Endothelial cell (in vitro differentiated cells): ENCODE data around the gene UBXN11. TPM values are rescaled to one million over a fixed set of nuclear protein-coding genes. Genes with fewer than 3 reads are reported as not detected.

Experiments used
- DNase-seq: peaks from one replicate; pipeline ENCODE4 v3.0.0; 2021; ENCODE audit warnings: low spot score
- H3K27ac Mint-ChIP-seq: one replicate; pipeline ENCODE4 v1.8.0; 2021; ENCODE audit warnings: mixed read lengths, inconsistent platforms; ENCODE audit not compliant: unreplicated experiment
- H3K27me3 Mint-ChIP-seq: one replicate; pipeline ENCODE4 v1.8.0; 2021; ENCODE audit warnings: mild to moderate bottlenecking, moderate library complexity, mixed read lengths, inconsistent platforms; ENCODE audit not compliant: unreplicated experiment
- H3K36me3 Mint-ChIP-seq: one replicate; pipeline ENCODE4 v1.8.0; 2021; ENCODE audit warnings: mild to moderate bottlenecking, low read depth, mixed read lengths, inconsistent platforms; ENCODE audit not compliant: unreplicated experiment
- H3K4me1 Mint-ChIP-seq: one replicate; pipeline ENCODE4 v1.8.0; 2021; ENCODE audit warnings: mild to moderate bottlenecking, mixed read lengths, inconsistent platforms; ENCODE audit not compliant: unreplicated experiment
- H3K4me3 Mint-ChIP-seq: one replicate; pipeline ENCODE4 v1.8.0; 2021; ENCODE audit warnings: mild to moderate bottlenecking, mixed read lengths, inconsistent platforms; ENCODE audit not compliant: unreplicated experiment
- H3K9me3 Mint-ChIP-seq: one replicate; pipeline ENCODE4 v1.8.0; 2021; ENCODE audit warnings: mixed read lengths, inconsistent platforms; ENCODE audit not compliant: unreplicated experiment
- CTCF ChIP-seq: fragments of 200-600 bp; sonication (generic); IDR thresholded peaks from one replicate; pipeline ENCODE4 v1.5.0; 2021; ENCODE audit warnings: antibody characterized with exemption; ENCODE audit not compliant: unreplicated experiment
- total RNA-seq: library from RNA; stranded (reverse); fragmentation: NEBNext Ultra II Directional; extraction: Animal tissue kit (Norgen Biotek cat#: 25700); gene quantifications from one replicate; pipeline ENCODE4 v1.2.1, GENCODE V29; 2021; ENCODE audit not compliant: unreplicated experiment

The UBXN11 gene
- total RNA-seq, 1 donor from 2014 or later: 16.0 TPM

DNA sequence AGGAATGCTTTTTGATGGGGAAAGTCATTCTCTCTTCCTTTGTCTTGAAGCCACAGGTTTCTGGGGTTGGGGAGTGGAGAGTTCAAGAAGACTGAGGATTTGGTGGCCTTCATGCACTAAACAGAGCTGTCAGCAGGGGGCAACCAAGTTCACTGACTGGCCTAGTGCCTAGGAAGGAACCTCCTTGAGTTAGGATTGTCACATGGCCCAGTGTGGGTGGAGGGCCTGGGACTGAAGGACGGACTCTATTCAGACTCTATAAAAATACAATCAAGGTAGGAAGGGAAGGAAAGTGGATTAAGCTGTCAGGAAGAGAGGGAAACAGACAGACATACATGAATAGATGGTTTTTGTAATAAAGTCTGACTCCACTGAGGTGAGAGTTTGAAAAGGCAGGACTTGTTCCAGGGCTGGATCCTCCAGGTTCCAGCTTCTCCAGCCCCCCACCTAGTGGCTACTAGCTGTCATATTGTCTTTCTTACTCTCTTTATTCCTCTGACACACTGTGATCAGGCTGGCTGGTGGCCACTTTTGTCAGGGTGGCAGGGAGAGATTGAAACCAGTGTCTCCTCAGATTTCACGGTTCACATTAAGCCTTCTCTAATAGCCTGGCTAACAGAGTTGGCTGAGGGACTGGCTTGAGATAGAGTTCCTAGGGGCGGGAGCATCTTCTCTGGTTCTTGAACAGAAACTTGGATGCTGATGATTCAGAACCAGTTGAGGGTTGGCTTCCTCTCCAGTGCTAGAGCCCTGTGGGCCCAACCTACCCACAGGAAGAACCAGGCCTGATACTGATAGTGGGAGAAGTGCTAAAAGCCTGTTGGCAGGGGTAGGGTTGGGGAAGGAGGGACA lies 30.6 kb downstream of the UBXN11 start:
- Mint-ChIP-seq H3K27ac (peak overlapping the region; percentile 27), H3K27me3 (peaks cover 3% of the 10 kb centered on the region), H3K4me1 (peaks cover 19% of the 10 kb centered on the region), H3K4me3 (peak overlapping the region; percentile 21), H3K36me3 (peaks cover 15% of the 10 kb centered on the region), H3K9me3 (no peaks in the 10 kb centered on the region)
- TF ChIP-seq CTCF: peak; percentile 90
- DNase-seq: peak; percentile 85

- H3K4me1 Mint-ChIP-seq: peaks cover 17% of the 10 kb centered on the region
- peaks cover 15% of the 10 kb centered on the region for H3K36me3 Mint-ChIP-seq
- TF ChIP-seq CTCF: no peak
- no peak overlapping the region for H3K27ac Mint-ChIP-seq
- peaks cover 3% of the 10 kb centered on the region for H3K27me3 Mint-ChIP-seq
- DNase-seq: no peak
- no peak overlapping the region for H3K4me3 Mint-ChIP-seq
- H3K9me3 Mint-ChIP-seq: no peaks in the 10 kb centered on the region
Measured at GRCh38 chr1:26274801-26275425, 31.5 kb downstream of the UBXN11 start.

GRCh38 chr1:26269198-26269550 lies 37.3 kb downstream of the UBXN11 start:
- no peak for DNase-seq
- Mint-ChIP-seq H3K27ac (no peak overlapping the region), H3K9me3 (peaks cover 6% of the 10 kb centered on the region), H3K4me1 (no peaks in the 10 kb centered on the region), H3K27me3 (peaks cover 3% of the 10 kb centered on the region), H3K4me3 (peak overlapping the region; percentile 3), H3K36me3 (peaks cover 25% of the 10 kb centered on the region)
- no peak for TF ChIP-seq CTCF

DNA sequence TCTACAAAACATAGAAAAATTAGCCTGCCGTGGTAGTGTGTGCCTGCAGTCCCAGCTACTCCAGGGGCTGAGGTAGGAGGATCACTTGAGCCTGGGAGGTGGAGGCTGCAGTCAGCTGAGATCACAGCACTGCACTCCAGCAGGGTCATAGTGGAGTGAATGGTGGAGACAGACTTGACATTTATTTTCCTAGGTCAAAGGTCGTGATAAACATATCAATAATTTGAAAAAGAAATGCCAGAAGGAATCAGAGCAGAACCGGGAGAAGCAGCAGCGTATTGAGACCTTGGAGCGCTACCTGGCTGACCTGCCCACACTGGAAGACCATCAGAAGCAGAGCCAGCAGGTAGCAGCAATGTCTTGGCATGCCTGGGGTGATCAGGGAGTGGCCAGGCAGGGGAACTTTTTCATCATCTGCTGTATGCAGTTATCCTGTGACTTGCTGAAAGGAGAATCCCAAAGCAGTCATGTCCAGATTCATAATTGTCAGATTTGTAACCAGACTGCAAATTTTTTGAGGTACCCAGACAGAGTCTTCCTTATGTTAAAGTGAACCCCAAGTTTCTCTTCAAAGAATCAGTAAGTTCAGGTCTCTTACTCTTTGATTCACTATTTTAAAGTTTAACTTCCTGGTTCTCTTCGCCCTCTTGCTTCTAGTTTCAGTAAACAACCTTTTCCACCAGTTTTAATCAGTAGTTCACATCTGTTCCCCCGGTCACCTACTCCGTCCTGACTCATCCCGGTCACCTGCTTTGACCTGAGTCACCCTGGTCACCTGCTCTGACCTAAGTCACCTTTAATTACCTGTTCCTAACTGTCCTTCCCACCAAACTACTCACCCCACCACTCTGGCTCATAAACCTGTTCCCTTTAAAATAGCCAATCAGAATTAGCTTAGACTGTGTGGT lies 37.9 kb downstream of the UBXN11 start:
- H3K27ac Mint-ChIP-seq: no peak overlapping the region
- H3K36me3 Mint-ChIP-seq: peaks cover 25% of the 10 kb centered on the region
- H3K27me3 Mint-ChIP-seq: peaks cover 3% of the 10 kb centered on the region
- no peak for DNase-seq
- H3K4me1 Mint-ChIP-seq: no peaks in the 10 kb centered on the region
- peaks cover 6% of the 10 kb centered on the region for H3K9me3 Mint-ChIP-seq
- peak overlapping the region; percentile 13 for H3K4me3 Mint-ChIP-seq
- TF ChIP-seq CTCF: no peak
